ENCODE results near the gene MGMT.

MGMT gene

GRCh38 chr10:129655679-129656031 is 188.6 kb downstream of the MGMT start:
- ATAC-seq (no peak), DNase-seq (no peak)

DNA sequence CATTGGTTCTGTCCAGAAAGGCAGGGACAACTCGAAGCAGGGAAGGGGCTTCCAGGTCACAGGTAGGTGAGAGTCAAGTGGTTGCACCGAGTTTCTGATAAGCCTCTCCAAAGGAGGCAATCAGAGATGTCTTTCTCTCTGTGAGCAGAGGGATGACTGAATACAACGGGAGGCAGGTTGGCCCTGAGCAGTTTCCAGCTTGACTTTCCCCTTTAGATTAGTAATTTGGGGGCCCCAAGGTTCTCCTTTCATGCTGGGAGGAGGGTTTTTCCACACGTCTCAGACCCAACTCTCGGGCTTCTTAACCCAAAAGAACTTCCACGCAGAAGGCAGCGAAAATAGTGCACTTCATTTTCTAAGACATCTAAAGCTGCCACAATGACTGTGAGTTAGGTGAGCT is 189.6 kb downstream of the MGMT start:
- DNase-seq (no peak), ATAC-seq (no peak)

- DNase-seq (no peak), ATAC-seq (no peak)
Measured at GRCh38 chr10:129657297-129658017, 190.4 kb downstream of the MGMT start.

GRCh38 chr10:129658376-129659072 is 191.5 kb downstream of the MGMT start:
- DNase-seq = no peak
- no peak for ATAC-seq

DNA sequence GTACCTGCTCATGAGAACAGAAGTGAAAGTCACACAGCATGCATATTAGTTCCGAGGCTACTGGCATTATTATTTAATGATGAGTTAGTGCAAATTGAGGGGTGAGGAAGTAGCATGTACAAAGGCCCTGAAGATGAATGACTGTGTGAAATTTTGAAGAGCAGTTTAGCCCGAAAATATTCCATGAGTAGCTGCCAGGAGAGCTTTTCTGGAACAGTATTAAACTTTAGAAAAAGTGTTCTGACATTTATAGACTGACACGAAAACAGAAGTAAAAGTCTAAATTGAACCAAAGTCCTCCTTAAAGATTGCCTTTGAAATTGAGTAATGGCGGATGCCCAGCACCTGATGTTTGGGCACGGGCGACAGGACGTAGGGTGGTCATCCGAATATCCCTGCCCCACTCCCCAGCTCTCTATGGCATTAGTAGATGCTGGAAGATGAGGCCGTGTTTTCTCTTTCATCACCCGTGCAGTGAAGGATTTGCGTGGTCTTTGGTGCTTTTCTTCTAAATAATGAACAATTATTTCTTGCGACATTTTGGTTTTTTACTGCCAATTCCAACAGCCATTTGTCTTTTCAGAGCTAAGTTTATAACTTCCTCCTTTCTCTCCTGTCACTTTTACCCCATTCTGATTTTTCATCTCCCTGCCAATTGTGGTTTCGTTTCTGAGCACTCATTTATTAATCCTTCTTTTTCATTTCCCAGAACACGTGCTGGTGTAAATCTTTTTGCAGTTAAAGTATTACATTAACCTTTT is 192.6 kb downstream of the MGMT start:
- no peak for DNase-seq
- no peak for ATAC-seq

DNA sequence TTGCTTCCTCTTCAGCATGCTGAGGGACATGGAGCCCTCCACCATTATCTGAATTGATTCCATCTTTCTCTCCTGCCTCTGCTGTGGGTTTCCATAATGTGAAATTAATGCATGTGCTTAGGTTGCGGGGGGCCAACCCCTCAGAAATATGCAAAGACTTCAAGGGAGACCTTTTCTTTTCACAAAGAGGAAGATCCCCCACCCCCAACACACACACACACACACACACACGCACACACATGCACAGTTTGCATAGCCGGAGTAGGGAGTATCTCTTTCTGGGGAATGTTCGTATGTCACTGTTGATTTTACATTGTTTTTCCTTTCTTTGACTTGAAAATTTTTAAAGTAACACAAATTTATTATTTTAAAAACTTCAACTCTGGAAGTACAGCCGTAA is 193.5 kb downstream of the MGMT start:
- DNase-seq (no peak), ATAC-seq (no peak)

- ATAC-seq (no peak), DNase-seq (no peak)
Measured at GRCh38 chr10:129662426-129662825, 195.4 kb downstream of the MGMT start.

DNA sequence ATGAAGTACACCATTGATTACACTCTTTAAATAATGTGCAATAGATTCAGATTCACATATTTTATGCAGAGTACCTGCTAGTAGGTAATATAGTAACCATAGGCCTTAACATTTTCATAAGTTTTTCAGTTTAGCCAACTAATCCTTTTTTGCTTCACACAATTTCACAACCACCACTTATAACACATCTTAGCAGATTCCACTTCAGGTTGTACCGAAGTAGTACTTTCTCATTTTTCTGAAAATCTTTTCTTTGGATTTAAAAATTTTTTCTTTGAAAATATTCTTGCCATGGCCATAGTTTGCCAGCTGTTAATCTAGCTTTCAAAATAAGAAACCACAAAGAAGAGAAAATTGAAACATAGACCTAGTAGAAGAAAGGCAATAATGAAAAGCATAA is 203.1 kb downstream of the MGMT start:
- ATAC-seq = no peak
- DNase-seq = no peak

DNA sequence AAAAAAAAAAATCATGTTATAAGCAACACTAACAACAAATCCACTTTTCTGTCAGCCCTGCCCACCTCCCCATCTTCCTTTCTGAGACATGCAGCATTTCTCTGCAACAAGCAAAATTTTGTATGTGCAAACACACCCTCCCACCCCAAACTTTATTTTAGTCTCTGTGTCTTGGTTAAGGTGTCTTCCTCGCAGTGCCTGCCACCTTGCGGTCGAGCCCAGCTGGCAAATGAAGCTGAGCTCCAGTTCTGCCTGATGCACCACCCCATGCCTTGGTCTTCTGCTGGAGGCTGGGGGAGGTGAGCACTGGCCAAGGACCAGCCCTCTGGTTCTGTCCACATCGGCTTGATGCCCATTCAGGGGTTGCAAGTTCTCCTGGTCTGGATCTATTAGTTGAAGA is 206.3 kb downstream of the MGMT start:
- ATAC-seq (no peak), DNase-seq (no peak)

GRCh38 chr10:129675027-129675769 is 208.2 kb downstream of the MGMT start:
- no peak for DNase-seq

DNA sequence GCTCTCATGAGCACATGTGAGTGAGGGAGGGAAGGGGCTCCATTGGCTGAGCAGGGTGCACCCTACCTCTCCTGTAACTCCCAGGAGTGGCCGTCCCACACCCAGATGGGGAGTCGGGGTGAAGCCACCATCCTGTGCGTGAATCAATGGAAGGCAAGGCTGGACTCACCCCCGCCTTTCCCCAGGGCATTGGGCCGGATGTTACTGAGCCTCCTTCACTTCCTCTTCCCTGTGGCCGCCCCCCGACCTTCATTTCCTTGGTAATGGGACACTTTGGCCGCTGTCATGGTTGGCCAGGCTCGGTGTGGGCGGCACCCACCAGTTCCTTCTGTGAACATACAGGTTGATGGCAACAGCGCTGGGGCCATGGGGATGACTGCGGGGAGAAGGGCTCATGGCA is 209.0 kb downstream of the MGMT start:
- DNase-seq = no peak
- ATAC-seq = no peak

More at GRCh38 chr10:129675027-129675769, 208.2 kb downstream of the MGMT start:
- ATAC-seq = no peak

GRCh38 chr10:129677377-129677927 is 210.4 kb downstream of the MGMT start:
- DNase-seq = no peak
- no peak for ATAC-seq

- DNase-seq = no peak
Measured at GRCh38 chr10:129678186-129678585, 211.1 kb downstream of the MGMT start.

GRCh38 chr10:129679207-129679606 is 212.2 kb downstream of the MGMT start:
- ATAC-seq = no peak
- DNase-seq = no peak

More at GRCh38 chr10:129678186-129678585, 211.1 kb downstream of the MGMT start:
- ATAC-seq = no peak

DNA sequence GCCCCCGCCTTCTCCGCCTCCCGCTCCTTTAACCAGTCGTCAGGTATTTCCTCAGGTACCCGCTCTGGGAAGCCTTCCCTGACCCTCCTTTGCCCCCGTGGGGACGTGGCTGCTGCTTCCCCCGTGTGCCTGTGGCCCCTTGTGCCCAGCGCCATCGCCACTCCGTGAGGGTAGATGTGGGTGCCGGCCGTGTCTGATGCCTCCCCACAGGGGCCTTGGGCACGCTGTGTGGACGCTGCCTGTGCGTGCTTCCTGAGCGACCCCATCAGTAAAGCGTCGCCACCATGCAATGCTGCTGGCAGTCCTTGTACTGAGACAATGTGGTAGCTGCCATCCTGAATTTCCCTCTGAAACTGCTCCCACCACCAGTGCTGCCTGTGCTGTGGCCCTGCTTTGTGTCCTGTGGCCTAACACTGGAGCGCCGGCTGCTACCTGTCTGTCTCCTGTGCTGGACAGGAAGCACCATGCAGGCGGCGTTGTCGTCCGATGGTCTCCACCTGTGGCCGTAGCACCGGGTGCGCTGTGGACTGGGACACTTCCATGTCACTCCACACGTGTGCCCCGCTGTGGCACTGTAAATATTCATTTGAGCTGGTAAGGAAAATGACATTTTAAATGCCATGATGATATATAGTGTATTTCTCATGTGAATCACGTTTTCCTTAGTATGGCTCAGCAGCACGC is 213.8 kb downstream of the MGMT start:
- DNase-seq = no peak
- no peak for ATAC-seq

- DNase-seq (no peak), ATAC-seq (no peak)
Measured at GRCh38 chr10:129681856-129682255, 214.8 kb downstream of the MGMT start.

GRCh38 chr10:129683519-129683918 is 216.5 kb downstream of the MGMT start:
- ATAC-seq (no peak), DNase-seq (no peak)

DNA sequence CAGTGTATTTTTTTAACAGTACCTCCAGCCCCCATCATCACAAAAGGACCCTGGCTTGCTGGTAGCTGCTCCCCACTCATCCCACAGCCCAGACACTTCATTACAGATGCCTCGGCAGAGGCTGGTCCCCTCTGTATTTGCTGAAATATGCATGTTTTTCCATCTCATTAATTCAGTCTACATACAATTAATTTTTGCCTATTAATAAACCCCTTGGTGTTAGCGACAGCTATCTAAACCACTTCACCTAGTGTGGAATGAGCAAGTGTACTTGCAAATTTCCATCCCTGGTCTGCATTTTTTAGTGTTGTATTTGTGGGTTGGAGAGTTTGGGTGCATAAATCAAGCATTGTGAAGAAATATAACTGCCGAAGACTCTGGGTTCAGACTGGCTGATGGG is 216.9 kb downstream of the MGMT start:
- no peak for ATAC-seq
- no peak for DNase-seq

- DNase-seq (no peak), ATAC-seq (no peak)
Measured at GRCh38 chr10:129685271-129685670, 218.2 kb downstream of the MGMT start.

DNA sequence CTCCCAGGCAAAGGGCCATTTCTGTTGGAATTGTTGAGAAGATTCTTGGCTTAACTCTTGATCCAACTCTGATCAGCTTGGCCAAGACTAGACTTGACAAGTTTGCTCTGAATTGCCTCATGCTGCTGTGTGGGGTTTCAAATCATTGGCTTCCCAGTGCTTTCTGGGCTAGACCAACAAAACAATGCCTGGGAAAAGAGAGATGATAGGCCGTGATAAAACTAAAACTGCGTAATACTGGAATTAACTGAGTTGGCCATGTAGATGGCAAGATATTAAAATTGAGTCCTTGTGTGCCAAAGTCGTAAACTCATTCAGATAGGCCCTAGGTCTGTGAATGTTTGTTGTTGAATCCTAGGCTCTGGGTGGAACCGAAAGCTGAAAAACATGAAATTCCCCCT is 222.6 kb downstream of the MGMT start:
- no peak for DNase-seq
- no peak for ATAC-seq

DNA sequence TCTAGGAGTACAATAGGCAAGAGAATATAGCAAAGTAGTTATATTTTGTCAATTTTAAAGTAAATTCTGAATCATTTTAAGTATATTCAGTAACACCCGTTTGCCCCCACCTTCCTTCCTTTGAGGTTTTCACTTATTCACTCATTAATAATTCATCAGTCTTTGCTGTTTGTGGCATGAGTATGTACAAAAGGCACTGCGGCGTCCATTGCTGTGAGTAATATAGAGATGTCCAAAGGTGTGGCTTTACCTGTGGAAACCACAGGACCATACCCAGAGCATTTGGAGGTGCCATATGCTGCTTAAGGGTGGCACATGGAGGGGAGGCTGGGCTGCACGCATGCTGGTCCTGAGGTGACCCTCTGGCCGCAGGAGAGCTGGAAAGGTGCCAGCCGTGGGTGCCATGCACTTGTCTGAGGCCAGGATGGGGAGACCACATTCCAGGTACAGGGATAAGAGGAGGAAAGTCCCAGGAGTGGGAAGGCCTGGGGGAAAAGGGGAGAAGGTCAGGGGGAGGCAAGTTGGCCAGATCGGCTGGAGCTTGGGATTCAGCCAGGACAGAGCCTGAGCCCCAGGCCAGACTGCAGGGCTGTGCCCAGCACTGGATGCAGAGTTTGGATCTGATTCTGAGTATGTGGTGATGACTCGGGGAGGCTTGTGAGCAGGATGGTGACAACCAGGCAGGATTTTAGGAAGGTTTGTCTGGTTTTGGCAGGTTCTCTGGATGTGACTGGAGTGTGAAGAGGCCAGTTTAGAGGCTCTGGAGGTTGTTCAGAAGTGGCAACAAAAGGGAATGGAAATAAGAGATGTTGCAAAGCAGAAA is 223.4 kb downstream of the MGMT start:
- ATAC-seq (no peak), DNase-seq (no peak)
